CD4-positive, alpha-beta T cell (primary cell): ENCODE data around the gene CLTCL1. TPM values are rescaled to one million over a fixed set of nuclear protein-coding genes. Genes with fewer than 3 reads are reported as not detected.
"Not testable (repeated sequence)": the region's sequence is repeated elsewhere in the genome, so short reads cannot be mapped to it uniquely, and the experiment has no call there.

Experiments used
- ATAC-seq: fragments of 200-7000 bp; cut with Tn5 transposase; one replicate; pipeline ENCODE4 v1.10.0; 2022; ENCODE audit warnings: mild to moderate bottlenecking; ENCODE audit not compliant: poor library complexity
- CTCF ChIA-PET: fragments of 350-600 bp; sonication (Branson Sonifier 250); formaldehyde crosslinking; loops from one replicate; lab custom pipeline; 2021; ENCODE audit warnings: antibody characterized with exemption, inconsistent platforms; lab: Charles Lee
- POLR2A ChIA-PET: fragments of 350-600 bp; sonication (Branson Sonifier 250); formaldehyde crosslinking; loops from one replicate; lab custom pipeline; 2021; ENCODE audit warnings: antibody characterized with exemption, inconsistent platforms; lab: Charles Lee
- DNase-seq, 14 experiments: peaks; one replicate each; pipeline ENCODE4 v3.0.0-alpha.2; 2013 to 2020; ENCODE audit warnings: mixed read lengths in 2 of 14
- H3K27ac ChIP-seq, 2 donors: one replicate each; pipeline versions ENCODE4 v1.5.1 to v1.7.0; 2013; ENCODE audit warnings: low read length in 2 of 2, low read depth in 1 of 2, mild to moderate bottlenecking in 1 of 2
- H3K27me3 ChIP-seq, 2 experiments: 1 replicate in 1 of 2; 2 replicates in 1 of 2; pipeline versions ENCODE4 v1.6.1 to v1.7.0; 2013; ENCODE audit warnings: low read length in 2 of 2, control low read depth in 1 of 2, mild to moderate bottlenecking in 1 of 2, moderate library complexity in 1 of 2; ENCODE audit not compliant: insufficient read depth in 2 of 2, control insufficient read depth in 1 of 2
- H3K36me3 ChIP-seq: one replicate; pipeline ENCODE4 v1.6.1; 2013; ENCODE audit warnings: low read length, control low read depth; ENCODE audit not compliant: insufficient read depth
- H3K4me1 ChIP-seq: one replicate; pipeline ENCODE4 v1.6.1; 2013; ENCODE audit warnings: low read length, control low read depth; ENCODE audit not compliant: insufficient read depth
- H3K4me3 ChIP-seq: one replicate; pipeline ENCODE4 v1.5.1; 2013; ENCODE audit warnings: mild to moderate bottlenecking, low read length, moderate library complexity
- H3K9me3 ChIP-seq, 2 experiments: 1 replicate in 1 of 2; 2 replicates in 1 of 2; pipeline versions ENCODE4 v1.6.1 to v1.7.0; 2013; ENCODE audit warnings: low read length in 2 of 2, mild to moderate bottlenecking in 2 of 2, control low read depth in 1 of 2, moderate library complexity in 1 of 2; ENCODE audit not compliant: control insufficient read depth in 1 of 2, insufficient read depth in 1 of 2
- H3K27ac Mint-ChIP-seq: one replicate; pipeline ENCODE4 v1.8.0; 2020; ENCODE audit warnings: mixed read lengths
- H3K27me3 Mint-ChIP-seq: one replicate; pipeline ENCODE4 v1.8.0; 2021; ENCODE audit warnings: mixed read lengths
- H3K36me3 Mint-ChIP-seq: one replicate; pipeline ENCODE4 v1.8.0; 2021; ENCODE audit warnings: low read depth, mixed read lengths
- H3K4me1 Mint-ChIP-seq: one replicate; pipeline ENCODE4 v1.8.0; 2021; ENCODE audit warnings: low read depth, mixed read lengths
- H3K4me3 Mint-ChIP-seq: one replicate; pipeline ENCODE4 v1.8.0; 2020; ENCODE audit warnings: mild to moderate bottlenecking, mixed read lengths
- H3K9me3 Mint-ChIP-seq: one replicate; pipeline ENCODE4 v1.8.0; 2020; ENCODE audit warnings: mixed read lengths
- CTCF ChIP-seq: fragments of 200-600 bp; IDR thresholded peaks from one replicate; pipeline ENCODE4 v1.8.0; 2022; ENCODE audit warnings: antibody characterized with exemption, mild to moderate bottlenecking
- intact Hi-C, 2 experiments: fragments of 100-400 bp; cut with DNase I in 1 of 2; cut with micrococcal nuclease in 1 of 2; formaldehyde crosslinking; loops; one replicate each; pipeline versions ENCODE4 v1.15.1 to v1.9.0; 2023 to 2025; cut with DNase I, micrococcal nuclease
- total RNA-seq, 174 experiments: library from RNA in 2 of 174; stranded (reverse) in 2 of 174; gene quantifications; one replicate each; pipeline ENCODE4 v1.2.3 and lab custom pipeline; 2021 to 2026

The CLTCL1 gene
- total RNA-seq, 2 experiments from 2014 or later, result 0.52 to 1.5 TPM

GRCh38 chr22:19203834-19204233, 87.7 kb downstream of the CLTCL1 start:
- no peaks in the 10 kb centered on the region for H3K4me1 ChIP-seq
- H3K36me3 ChIP-seq, result no peaks in the 10 kb centered on the region
- H3K9me3 Mint-ChIP-seq, result no peaks in the 10 kb centered on the region
- no peak overlapping the region for H3K4me3 Mint-ChIP-seq
- H3K27ac Mint-ChIP-seq, result no peak overlapping the region
- H3K27me3 ChIP-seq, result no peaks in the 10 kb centered on the region
- intact Hi-C loops, result no loop called here
- no peak for TF ChIP-seq CTCF
- no peak overlapping the region for H3K27ac ChIP-seq
- H3K27me3 Mint-ChIP-seq, result peaks cover 9% of the 10 kb centered on the region
- DNase-seq (no peak), ATAC-seq (no peak)
- no peaks in the 10 kb centered on the region for H3K9me3 ChIP-seq
- no peak overlapping the region for H3K4me3 ChIP-seq
- POLR2A ChIA-PET, result no interaction called here
- CTCF ChIA-PET, result no interaction called here
- H3K36me3 Mint-ChIP-seq, result no peaks in the 10 kb centered on the region
- H3K4me1 Mint-ChIP-seq, result no peaks in the 10 kb centered on the region

- H3K27me3 ChIP-seq, H3K27ac Mint-ChIP-seq, H3K36me3 Mint-ChIP-seq, ATAC-seq, DNase-seq, H3K36me3 ChIP-seq, POLR2A ChIA-PET, H3K4me1 Mint-ChIP-seq, H3K27me3 Mint-ChIP-seq, H3K27ac ChIP-seq, H3K9me3 Mint-ChIP-seq, intact Hi-C loops, H3K4me3 Mint-ChIP-seq, H3K4me3 ChIP-seq, H3K4me1 ChIP-seq, H3K9me3 ChIP-seq: not testable (repeated sequence)
- CTCF ChIA-PET, result interaction anchor here (0.6 kb wide), 1 partner anchor 15 kb away, joined by 4 read pairs; no protein-coding TSS in a partner anchor
Measured at GRCh38 chr22:19202799-19203186, 88.7 kb downstream of the CLTCL1 start.

GRCh38 chr22:19201869-19202798, 89.4 kb downstream of the CLTCL1 start:
- Mint-ChIP-seq H3K27me3 (no peaks in the 10 kb centered on the region), H3K4me3 (no peak overlapping the region), H3K36me3 (no peaks in the 10 kb centered on the region), H3K27ac (no peak overlapping the region), H3K9me3 (no peaks in the 10 kb centered on the region), H3K4me1 (no peaks in the 10 kb centered on the region)
- ChIA-PET CTCF (no interaction called here), POLR2A (no interaction called here)
- H3K27me3 ChIP-seq, result no peaks in the 10 kb centered on the region
- no peak overlapping the region for H3K4me3 ChIP-seq
- H3K9me3 ChIP-seq, result no peaks in the 10 kb centered on the region
- H3K4me1 ChIP-seq, result no peaks in the 10 kb centered on the region
- DNase-seq (peak in 1 of 14 experiments; percentile 44), ATAC-seq (no peak)
- no peaks in the 10 kb centered on the region for H3K36me3 ChIP-seq
- H3K27ac ChIP-seq, result no peak overlapping the region
- no peak for TF ChIP-seq CTCF
- intact Hi-C loops, result no loop called here
